Measurements from ENCODE around the gene MUC4. TPM values are rescaled to one million over a fixed set of nuclear protein-coding genes. Genes with fewer than 3 reads are reported as not detected.
"Not testable (repeated sequence)": the region's sequence is repeated elsewhere in the genome, so short reads cannot be mapped to it uniquely, and the experiment has no call there.

Gene MUC4
- total RNA-seq, 1 experiment from 2014 or later, result 1.5 TPM

GRCh38 chr3:195788711-195789581, 22.8 kb downstream of the MUC4 start:
- H3K9me3 ChIP-seq (replicated peaks), result no peaks in the 10 kb centered on the region
- no peak overlapping the region for H3K27ac ChIP-seq
- H3K4me3 ChIP-seq, result no peak overlapping the region
- H3K4me1 ChIP-seq, result no peaks in the 10 kb centered on the region
- DNase-seq, result no peak
- no peaks in the 10 kb centered on the region for H3K27me3 ChIP-seq
- H3K36me3 ChIP-seq, result no peaks in the 10 kb centered on the region

GRCh38 chr3:195785781-195786405, 25.8 kb downstream of the MUC4 start:
- not testable (repeated sequence) for H3K36me3 ChIP-seq; H3K27ac ChIP-seq; H3K4me1 ChIP-seq; DNase-seq; H3K9me3 ChIP-seq (replicated peaks); H3K4me3 ChIP-seq; H3K27me3 ChIP-seq

- not testable (repeated sequence) for H3K27ac ChIP-seq; DNase-seq; H3K4me1 ChIP-seq; H3K4me3 ChIP-seq; H3K27me3 ChIP-seq; H3K9me3 ChIP-seq (replicated peaks); H3K36me3 ChIP-seq
These were observed 27.7 kb downstream of the MUC4 start for GRCh38 chr3:195784031-195784430.

GRCh38 chr3:195781236-195781635, 30.5 kb downstream of the MUC4 start:
- not testable (repeated sequence) for DNase-seq; H3K27me3 ChIP-seq; H3K9me3 ChIP-seq (replicated peaks); H3K4me3 ChIP-seq; H3K36me3 ChIP-seq; H3K4me1 ChIP-seq; H3K27ac ChIP-seq

- no peaks in the 10 kb centered on the region for H3K27me3 ChIP-seq
- no peak overlapping the region for H3K27ac ChIP-seq
- no peaks in the 10 kb centered on the region for H3K9me3 ChIP-seq (replicated peaks)
- no peaks in the 10 kb centered on the region for H3K4me1 ChIP-seq
- H3K36me3 ChIP-seq, result no peaks in the 10 kb centered on the region
- no peak overlapping the region for H3K4me3 ChIP-seq
- DNase-seq, result no peak
These were observed 33.8 kb downstream of the MUC4 start for GRCh38 chr3:195777975-195778374.

- peak; percentile 35 to 50 for DNase-seq
- Histone ChIP-seq H3K4me1 (no peaks in the 10 kb centered on the region), H3K36me3 (no peaks in the 10 kb centered on the region), H3K27me3 (no peaks in the 10 kb centered on the region), H3K9me3 (replicated peaks) (no peaks in the 10 kb centered on the region), H3K27ac (no peak overlapping the region), H3K4me3 (no peak overlapping the region)
These were observed 36.8 kb downstream of the MUC4 start for GRCh38 chr3:195774917-195775316.

- no peaks in the 10 kb centered on the region for H3K36me3 ChIP-seq
- no peak for DNase-seq
- no peak overlapping the region for H3K27ac ChIP-seq
- H3K4me3 ChIP-seq, result no peak overlapping the region
- no peaks in the 10 kb centered on the region for H3K4me1 ChIP-seq
- no peaks in the 10 kb centered on the region for H3K27me3 ChIP-seq
- H3K9me3 ChIP-seq (replicated peaks), result no peaks in the 10 kb centered on the region
These were observed 37.7 kb downstream of the MUC4 start for GRCh38 chr3:195773956-195774537.

GRCh38 chr3:195771646-195772300, 40.0 kb downstream of the MUC4 start:
- no peak for DNase-seq
- no peaks in the 10 kb centered on the region for H3K27me3 ChIP-seq
- no peak overlapping the region for H3K27ac ChIP-seq
- H3K9me3 ChIP-seq (replicated peaks), result no peaks in the 10 kb centered on the region
- H3K36me3 ChIP-seq, result no peaks in the 10 kb centered on the region
- no peaks in the 10 kb centered on the region for H3K4me1 ChIP-seq
- H3K4me3 ChIP-seq, result no peak overlapping the region

GRCh38 chr3:195770841-195771645, 40.7 kb downstream of the MUC4 start:
- H3K4me3 ChIP-seq; H3K27me3 ChIP-seq; H3K9me3 ChIP-seq (replicated peaks); H3K36me3 ChIP-seq; DNase-seq; H3K27ac ChIP-seq; H3K4me1 ChIP-seq: not testable (repeated sequence)

GRCh38 chr3:195770081-195770840, 41.5 kb downstream of the MUC4 start:
- DNase-seq, result no peak
- Histone ChIP-seq H3K4me1 (no peaks in the 10 kb centered on the region), H3K27ac (no peak overlapping the region), H3K27me3 (no peaks in the 10 kb centered on the region), H3K4me3 (no peak overlapping the region), H3K9me3 (replicated peaks) (no peaks in the 10 kb centered on the region), H3K36me3 (no peaks in the 10 kb centered on the region)

- no peak overlapping the region for H3K4me3 ChIP-seq
- no peaks in the 10 kb centered on the region for H3K27me3 ChIP-seq
- H3K9me3 ChIP-seq (replicated peaks), result no peaks in the 10 kb centered on the region
- H3K27ac ChIP-seq, result no peak overlapping the region
- H3K4me1 ChIP-seq, result no peaks in the 10 kb centered on the region
- no peaks in the 10 kb centered on the region for H3K36me3 ChIP-seq
- DNase-seq, result no peak
These were observed 42.2 kb downstream of the MUC4 start for GRCh38 chr3:195769551-195769950.

- H3K4me1 ChIP-seq, result no peaks in the 10 kb centered on the region
- H3K36me3 ChIP-seq, result no peaks in the 10 kb centered on the region
- no peak for DNase-seq
- H3K27me3 ChIP-seq, result no peaks in the 10 kb centered on the region
- H3K27ac ChIP-seq, result no peak overlapping the region
- H3K4me3 ChIP-seq, result no peak overlapping the region
- H3K9me3 ChIP-seq (replicated peaks), result no peaks in the 10 kb centered on the region
These were observed 42.9 kb downstream of the MUC4 start for GRCh38 chr3:195768831-195769303.

- no peak for DNase-seq
- H3K27ac ChIP-seq, result no peak overlapping the region
- H3K4me1 ChIP-seq, result no peaks in the 10 kb centered on the region
- no peak overlapping the region for H3K4me3 ChIP-seq
- H3K36me3 ChIP-seq, result no peaks in the 10 kb centered on the region
- no peaks in the 10 kb centered on the region for H3K9me3 ChIP-seq (replicated peaks)
- H3K27me3 ChIP-seq, result no peaks in the 10 kb centered on the region
These were observed 43.3 kb downstream of the MUC4 start for GRCh38 chr3:195768414-195768813.

- H3K9me3 ChIP-seq (replicated peaks), result no peaks in the 10 kb centered on the region
- H3K27me3 ChIP-seq, result no peaks in the 10 kb centered on the region
- no peak overlapping the region for H3K27ac ChIP-seq
- 0 out of 2 replicates have a peak, but pooled peaks cover 3% of the 10 kb centered on the region for H3K4me1 ChIP-seq
- H3K4me3 ChIP-seq, result no peak overlapping the region
- no peaks in the 10 kb centered on the region for H3K36me3 ChIP-seq
- DNase-seq, result no peak
These were observed 43.9 kb downstream of the MUC4 start for GRCh38 chr3:195767792-195768191.

All from SJCRH30 (cell line).